HL-60 (cell line): ENCODE results near the gene HHATL.

Experiments
- CTCF ChIP-seq: IDR thresholded peaks from one replicate; pipeline ENCODE4 v1.5.1; 2011; ENCODE audit warnings: low read length, control low read depth, inconsistent platforms; ENCODE audit not compliant: insufficient read depth
- POLR2AphosphoS5 ChIP-seq: IDR thresholded peaks from 2 replicates; pipeline ENCODE4 v1.6.1; 2012; ENCODE audit warnings: low read depth

DNA sequence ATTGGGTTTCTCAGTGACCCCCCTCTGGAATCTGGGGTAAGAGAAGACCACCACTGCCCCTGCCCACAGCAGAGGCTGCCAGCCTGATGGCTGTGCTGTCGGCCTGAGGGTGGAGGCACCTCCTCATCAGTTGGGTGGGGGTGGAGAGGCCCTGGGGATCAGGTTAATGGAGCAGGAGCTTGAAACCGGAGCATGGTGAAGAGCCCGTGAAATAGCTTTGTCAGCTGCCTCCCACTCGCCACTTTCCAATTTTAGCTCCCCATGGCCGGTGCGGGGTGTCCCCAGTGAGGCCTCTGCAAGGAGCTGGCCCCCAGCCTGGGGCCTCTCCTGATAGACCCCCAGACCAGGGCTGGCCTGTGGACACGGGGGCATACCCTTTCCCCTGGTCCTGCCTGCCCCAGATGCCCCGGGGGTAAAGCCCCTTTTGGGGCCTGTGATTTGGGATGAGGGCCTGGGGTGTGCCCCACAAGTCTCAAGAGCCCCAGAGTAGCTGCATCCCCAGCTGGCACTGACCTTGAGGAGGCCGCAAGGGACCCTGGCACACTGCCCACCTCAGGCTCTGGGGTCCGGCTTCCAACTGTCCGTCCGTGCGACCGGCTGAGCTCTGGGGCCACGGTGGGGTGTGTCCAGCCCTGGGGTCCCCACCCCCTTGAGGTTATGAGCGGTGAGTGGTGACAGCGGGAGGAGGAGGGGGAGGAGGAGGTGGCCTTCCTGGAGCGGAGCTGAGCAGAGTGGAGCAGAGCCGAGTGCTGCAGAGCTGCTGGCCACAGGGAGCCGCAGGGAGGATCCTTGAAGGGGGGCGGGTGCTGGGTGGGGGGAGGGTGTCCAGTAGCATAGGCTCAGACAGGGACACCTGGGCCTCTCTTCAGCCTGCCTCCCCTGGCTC lies at the start of gene HHATL:
- no peak for TF ChIP-seq CTCF
- TF ChIP-seq POLR2AphosphoS5 = no peak
